Endometrial microvascular endothelial cells (primary cell): ENCODE results near the gene MLST8. TPM values are rescaled to one million over a fixed set of nuclear protein-coding genes. Genes with fewer than 3 reads are reported as not detected.

Source experiments
- in situ Hi-C: cut with HindIII; loops from 2 replicates; pipeline ENCODE4 v1.10.0; 2017; ENCODE audit warnings: low sequenced_read_pairs, low pct_unique_long_range_greater_than_20kb; ENCODE audit errors: inconsistent ontology term
- total RNA-seq: library from RNA; depleted of rRNA; stranded (reverse); fragments of >200 nt; gene quantifications from one replicate; pipeline ENCODE4 v1.2.3, GENCODE V29; 2015; ENCODE audit errors: inconsistent ontology term

The MLST8 gene, protein sequence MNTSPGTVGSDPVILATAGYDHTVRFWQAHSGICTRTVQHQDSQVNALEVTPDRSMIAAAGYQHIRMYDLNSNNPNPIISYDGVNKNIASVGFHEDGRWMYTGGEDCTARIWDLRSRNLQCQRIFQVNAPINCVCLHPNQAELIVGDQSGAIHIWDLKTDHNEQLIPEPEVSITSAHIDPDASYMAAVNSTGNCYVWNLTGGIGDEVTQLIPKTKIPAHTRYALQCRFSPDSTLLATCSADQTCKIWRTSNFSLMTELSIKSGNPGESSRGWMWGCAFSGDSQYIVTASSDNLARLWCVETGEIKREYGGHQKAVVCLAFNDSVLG
- total RNA-seq, result 40.6 TPM

DNA sequence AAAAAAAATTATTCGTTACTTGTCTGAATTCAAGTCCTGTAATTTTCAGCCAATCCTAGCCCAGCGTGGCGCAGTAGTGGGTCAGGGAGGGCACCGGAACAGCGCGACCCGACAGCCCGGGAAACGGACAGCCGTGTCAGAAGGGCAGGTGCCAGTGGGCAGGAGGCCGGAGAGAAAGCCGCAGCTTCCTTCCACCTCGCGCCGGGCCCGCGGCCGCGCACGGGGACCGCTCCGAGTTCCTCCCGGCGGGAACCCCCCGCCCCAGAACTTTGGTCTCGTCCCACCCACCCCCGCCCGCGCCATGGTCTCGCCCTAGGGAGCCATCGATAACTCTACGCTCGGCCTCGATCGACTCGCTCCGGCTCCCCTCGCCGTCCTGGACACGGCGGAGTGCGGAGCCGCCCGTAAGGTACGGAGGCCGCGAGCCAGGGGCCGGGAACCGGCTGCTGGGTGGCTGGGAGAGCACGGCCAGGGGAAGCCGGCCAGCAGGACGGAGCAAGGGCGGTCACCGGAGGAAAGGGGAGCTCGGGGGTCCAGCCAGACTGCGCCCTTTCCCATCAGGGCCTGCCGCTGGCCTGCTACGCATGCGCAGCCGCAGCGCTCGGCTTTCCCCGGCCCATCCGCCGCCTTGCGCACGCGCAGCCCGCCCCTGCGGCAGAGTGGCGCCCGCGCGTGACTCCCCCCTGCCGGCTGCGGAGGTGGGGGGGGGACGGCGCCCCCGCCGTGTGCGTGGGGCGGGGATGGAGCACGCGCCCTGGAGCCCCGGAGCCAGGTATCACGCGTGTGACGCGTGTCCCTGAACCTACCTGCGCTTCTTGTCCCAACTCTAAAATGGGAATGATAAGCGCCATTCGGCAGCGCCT, at the start of gene MLST8:
MLST8 (plus strand) TSS at position 351 of the 863 bp plus-strand sequence. CDS start 632 bp downstream, outside the sequence.
- in situ Hi-C loops, result no loop called here

DNA sequence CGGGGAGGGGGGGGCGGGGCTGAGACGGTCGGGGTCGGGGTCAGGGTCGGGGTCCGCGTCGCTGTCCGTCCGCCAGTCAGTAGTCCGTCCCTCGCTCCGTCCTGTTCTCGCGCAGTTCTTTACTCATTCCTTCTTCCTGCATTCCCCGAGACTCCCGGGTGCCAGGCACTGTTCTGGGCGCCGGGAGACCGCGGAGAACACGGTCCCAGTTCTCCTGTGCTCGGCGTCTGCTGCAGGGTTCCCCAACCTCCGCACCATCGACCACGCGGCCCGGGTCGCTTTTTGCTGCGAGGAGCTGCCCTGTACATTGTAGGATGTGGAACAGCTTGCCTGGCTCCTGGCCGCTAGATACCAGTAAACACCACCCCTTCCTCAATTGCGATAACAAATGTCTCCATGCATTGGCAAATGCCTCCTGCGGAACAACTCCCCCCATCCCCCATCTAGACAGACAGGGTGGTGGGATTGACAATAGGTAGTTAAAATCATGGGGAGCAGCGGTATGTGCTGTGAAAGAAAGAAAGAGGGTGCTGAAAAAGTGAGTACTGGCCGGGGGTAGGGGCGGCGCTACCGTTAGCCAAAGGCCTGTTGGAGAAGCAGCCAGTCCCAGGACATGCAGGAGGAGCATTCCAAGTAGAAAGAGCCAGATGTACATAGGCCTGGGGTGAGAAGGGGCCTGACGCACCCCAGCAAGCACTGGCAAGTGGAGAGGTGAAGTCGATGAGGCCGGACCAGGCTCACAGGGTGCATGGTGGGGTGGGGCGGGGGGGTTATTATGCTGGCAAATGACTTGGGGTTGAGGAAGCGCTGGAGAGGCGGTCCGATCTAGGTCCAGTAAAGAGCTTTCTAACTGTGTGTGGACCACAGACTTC, 49.0 kb upstream of the MLST8 start:
- in situ Hi-C loops, result loop anchor here (25.0 kb wide), 1 partner anchor 119 kb away; the partner anchor contains the start of genes NHERF2, NTHL1 and TSC2

DNA sequence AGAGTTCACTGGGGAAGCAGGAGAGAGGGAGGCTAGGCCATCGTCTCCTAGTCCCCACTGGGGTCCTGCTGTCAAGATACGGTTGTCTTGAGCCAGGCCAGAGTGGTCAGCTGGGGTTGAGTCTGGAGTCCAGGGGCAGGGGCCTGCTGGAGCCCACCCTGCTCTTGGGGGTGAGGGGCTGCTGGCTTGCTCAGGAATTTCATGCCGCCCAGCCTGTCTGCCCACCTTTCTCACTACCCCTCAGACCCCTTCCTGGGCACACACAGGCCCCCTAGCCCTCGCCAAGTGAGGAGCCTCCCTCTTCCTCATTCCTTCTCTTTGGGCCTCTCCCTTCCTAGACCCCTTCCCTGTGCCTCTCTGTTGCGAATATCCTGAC, 48.4 kb upstream of the MLST8 start:
- in situ Hi-C loops, result loop anchor here (25.0 kb wide), 1 partner anchor 120 kb away; the partner anchor contains the start of genes NHERF2, NTHL1 and TSC2

DNA sequence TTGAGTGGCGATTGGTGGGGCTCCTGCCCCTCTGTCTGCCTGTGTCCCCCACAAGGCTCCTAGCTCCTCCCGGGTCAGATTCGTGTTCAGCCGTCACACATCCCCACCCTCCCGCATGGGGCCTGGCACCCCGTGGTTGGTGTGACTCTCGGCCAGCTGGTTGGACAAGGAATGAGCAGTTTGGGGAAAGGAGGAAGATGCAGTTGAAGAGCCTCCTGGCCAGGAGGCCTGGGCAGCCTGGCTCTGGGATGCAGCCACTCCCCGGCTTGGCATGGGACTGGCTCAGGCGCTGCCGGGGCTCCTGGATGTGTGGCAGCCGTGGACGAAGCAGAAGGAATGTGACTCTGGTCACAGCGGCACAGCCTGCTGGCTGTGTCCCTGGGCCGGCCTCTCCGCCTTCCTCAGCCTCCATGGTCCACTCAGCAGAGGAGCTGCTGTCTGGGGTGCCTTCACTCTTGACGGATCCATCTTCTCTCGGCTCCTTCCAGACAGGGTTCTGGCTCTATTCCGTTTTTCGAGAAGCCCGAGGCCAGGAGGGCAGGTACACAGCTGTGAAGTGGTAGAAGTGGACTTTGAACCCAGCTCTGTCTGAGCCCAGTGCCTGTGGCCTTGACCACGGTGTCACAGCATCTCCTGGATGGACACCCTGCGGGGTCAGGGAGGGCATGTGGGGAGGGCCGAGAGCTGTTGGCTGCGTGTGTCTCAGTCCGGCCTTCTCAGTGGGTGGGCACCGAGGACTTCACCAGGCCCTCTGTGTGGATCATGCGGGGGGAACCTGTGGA, 47.6 kb upstream of the MLST8 start:
- in situ Hi-C loops, result loop anchor here (25.0 kb wide), 1 partner anchor 120 kb away; the partner anchor contains the start of genes NHERF2, NTHL1 and TSC2

DNA sequence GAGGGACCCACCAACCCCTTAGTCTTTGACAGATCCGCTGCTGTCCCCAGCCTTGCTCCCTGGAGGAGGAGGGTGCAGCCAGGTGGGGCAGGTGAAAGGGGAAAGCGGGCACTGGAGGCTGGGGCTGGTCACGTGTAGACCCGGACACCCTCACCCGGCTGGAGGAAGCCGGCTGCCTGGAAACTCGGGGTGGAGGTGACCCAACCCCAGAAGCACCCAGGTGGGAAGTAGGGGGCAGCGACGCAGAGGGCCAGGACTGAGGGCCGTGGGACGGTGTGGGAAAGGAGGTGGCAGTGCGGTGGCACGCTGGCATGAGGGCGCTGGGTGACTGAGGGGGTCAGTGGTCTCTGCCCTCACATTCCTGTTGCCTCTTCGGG, 47.0 kb upstream of the MLST8 start:
- in situ Hi-C loops, result loop anchor here (25.0 kb wide), 1 partner anchor 121 kb away; the partner anchor contains the start of genes NHERF2, NTHL1 and TSC2

DNA sequence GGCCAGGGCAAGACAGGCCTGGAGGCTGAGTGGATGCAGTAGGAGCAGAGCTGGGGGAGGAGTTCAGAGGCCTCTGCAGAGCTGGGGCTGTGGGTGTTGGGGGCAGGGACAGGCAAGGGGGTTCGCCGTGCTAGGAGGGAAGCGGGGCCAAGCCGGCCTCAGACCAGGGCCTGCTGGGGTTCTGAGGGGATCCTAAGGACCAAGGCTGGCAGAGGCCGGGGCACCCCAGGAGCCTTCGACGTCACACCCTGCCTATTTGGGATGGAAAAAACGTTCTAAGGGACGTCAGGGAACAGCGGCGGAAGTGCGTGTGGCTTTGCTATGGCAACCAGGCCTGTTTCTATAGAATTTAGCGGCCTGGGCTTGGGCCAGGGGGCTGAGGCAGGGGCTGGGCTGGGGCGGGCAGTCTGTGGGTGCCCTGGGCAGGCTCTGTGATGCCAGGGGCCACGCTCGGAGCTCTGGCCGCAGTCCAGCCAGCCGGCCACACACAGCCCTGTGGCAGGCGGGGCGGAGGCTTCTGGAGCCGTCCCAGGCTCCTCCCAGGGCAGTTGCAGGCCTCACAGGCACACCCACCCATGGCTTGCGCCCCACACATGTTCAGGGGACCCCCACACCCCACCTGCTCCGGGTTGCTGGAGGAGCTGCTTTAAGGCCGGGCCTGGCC, 45.9 kb upstream of the MLST8 start:
- in situ Hi-C loops, result loop anchor here (25.0 kb wide), 1 partner anchor 122 kb away; the partner anchor contains the start of genes NHERF2, NTHL1 and TSC2

DNA sequence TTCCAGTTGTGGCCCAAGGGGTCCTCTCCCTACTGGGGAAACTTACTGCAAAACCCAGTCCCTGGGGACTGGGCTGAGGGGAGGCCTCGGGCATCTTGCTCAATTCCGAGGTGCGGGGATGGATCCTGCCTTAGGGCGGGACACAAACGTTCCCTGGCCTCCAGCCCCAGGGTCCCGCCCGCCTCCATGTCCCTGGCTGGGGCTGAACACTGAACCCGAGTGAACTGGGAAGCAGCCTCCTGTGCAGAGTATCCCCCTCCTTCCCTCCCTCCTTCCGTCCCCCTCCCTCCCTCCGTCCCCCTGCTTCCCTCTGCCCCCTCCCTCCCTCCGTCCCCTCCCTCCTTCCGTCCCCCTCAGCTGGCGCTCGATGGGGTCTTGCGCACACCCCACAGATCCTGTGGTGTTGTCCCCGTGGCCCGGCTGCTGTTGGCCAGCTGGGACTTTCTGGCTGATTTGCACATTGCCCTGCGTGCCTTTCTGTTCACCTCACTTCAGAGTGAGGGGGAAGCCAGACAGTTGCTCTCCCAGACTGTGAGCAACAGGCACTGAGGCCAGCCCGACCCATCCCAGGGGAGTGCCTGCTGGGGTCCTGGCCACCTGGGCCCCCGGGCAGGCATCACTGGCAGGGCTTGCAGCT, 44.2 kb upstream of the MLST8 start:
- in situ Hi-C loops, result loop anchor here (25.0 kb wide), 1 partner anchor 124 kb away; the partner anchor contains the start of genes NHERF2, NTHL1 and TSC2

DNA sequence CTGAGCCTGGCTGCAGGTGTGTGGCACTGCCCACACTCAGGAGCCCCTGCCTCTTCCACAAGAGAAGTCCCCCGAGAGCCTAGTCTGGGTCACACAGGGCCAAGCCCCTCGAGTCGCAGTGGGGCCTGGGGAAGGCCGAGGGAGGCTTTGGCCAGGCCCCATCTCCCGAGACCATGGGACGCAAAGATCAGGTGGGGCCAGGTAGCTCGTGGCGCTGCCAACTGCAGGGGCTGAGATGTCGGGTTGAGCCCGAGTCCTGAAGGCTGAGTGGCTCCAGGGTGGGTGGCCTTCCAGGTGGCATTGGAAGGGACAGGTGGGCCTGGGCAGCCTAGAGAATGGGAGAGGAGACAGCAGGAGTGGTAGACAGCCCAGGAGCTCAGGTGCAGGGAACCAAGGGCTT, 43.3 kb upstream of the MLST8 start:
- in situ Hi-C loops, result loop anchor here (25.0 kb wide), 1 partner anchor 125 kb away; the partner anchor contains the start of genes NHERF2, NTHL1 and TSC2

DNA sequence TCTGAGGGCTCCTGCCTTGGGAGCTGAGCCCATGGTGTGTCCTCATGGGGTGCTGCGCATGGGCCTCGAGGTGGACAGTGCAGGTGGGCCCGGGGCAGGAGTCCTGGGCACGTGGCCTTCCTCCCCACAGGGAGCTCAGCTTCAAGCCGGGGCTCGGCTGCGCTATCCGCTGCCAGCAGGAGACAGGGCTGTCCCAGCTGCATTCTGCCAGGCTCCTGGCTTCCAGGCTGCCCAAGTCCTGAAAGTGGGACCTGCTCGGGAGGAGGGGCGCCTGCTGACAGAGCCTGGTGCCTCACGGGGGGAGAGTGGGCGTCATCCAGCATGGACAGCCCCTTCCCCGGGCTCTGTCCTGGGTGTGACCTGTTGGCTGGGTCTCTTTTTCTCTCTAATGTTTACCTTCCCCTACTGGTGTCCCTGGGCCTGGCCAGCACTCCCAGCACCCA, 42.6 kb upstream of the MLST8 start:
- in situ Hi-C loops, result loop anchor here (25.0 kb wide), 1 partner anchor 125 kb away; the partner anchor contains the start of genes NHERF2, NTHL1 and TSC2

DNA sequence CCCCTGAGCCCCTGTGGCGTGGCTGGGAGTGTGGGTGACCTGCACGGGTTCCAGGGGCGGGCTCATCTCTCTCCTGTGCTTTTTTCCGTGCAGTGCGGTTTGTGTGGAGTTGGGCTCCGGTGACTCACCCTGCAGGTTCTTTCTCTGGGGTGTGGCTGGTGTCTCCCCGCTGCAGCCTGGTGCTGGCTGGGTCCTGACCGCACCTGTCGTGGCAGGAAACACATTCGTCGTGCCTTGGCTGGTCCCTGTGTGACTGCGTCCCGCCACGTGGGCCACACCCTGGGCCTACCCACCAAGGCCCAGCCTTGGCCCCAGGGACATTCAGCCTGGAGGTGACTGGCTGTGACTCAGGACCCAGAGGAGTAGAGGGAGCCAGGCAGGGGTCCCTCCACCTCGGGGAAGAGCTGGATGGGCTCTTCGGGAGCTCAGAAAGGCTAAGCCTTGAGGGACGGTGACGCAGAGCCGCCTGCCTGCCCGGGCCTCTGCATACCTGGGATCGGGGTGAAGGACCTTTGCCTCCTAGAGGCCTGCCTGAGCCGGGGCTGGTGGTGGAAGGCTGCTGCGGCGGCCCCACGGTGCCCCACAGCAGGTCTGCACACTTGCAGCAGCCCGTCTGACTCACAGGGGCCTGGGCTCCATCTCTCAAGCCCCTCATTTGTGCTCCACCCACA, 41.9 kb upstream of the MLST8 start:
- in situ Hi-C loops, result loop anchor here (25.0 kb wide), 1 partner anchor 126 kb away; the partner anchor contains the start of genes NHERF2, NTHL1 and TSC2

DNA sequence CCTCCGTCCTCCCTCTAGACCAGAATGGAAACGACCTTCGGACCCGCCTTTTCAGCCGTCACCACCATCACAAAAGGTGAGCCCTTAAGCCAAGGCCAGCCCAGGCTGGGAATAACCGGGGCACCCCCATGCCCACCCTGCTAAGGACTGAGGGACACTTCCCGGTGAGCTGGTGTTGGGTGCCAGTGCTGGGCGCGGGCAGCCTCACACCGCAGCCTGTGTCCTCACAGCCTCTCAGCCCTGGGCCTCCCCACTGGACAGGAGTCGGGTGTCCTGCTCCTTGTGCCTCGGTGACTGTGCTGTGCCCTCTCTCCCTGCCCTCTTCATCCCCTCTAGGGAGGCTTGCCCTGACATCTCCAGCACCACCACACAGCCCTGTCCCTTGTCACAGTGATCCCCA, 39.4 kb upstream of the MLST8 start:
- in situ Hi-C loops, result loop anchor here (25.0 kb wide), 1 partner anchor 129 kb away; the partner anchor contains the start of genes NHERF2, NTHL1 and TSC2

DNA sequence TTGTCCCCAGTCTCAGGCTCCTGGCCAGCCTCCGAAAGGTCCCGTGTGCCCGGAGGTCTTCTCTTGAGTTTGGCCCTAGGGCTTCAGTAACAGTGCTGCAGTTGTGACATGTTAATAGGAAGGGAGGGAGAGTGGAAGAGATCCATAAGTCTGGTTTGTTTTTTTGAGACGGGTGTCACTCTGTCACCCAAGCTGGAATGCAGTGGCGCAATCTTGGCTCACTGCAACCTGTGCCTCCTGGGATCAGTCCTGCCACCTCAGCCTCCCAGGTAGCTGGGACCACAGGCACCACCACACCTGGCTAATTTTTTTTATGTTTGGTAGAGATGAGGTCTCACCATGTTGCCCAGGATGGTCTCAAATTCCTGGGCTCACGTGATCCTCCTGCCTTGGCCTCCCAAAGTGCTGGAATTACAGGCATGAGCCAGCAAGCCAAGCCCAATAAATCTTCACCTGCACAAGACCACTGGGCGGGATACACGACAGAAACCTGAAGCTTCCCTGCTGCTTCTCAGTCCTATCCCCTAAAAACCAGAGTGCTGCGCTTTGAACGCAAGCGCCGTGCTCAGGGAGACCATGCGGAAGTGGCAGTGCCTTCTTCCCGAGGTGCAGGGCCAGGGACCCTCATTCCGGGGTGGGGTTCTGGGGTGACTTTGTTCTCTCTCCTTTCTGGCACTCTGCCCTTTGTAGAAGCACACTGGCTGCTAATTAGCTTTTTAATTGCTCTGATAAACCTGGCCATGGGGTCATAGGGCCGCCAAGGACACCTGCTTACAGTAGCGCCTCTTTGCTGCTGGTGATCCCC, 38.8 kb upstream of the MLST8 start:
- in situ Hi-C loops, result loop anchor here (25.0 kb wide), 1 partner anchor 129 kb away; the partner anchor contains the start of genes NHERF2, NTHL1 and TSC2

DNA sequence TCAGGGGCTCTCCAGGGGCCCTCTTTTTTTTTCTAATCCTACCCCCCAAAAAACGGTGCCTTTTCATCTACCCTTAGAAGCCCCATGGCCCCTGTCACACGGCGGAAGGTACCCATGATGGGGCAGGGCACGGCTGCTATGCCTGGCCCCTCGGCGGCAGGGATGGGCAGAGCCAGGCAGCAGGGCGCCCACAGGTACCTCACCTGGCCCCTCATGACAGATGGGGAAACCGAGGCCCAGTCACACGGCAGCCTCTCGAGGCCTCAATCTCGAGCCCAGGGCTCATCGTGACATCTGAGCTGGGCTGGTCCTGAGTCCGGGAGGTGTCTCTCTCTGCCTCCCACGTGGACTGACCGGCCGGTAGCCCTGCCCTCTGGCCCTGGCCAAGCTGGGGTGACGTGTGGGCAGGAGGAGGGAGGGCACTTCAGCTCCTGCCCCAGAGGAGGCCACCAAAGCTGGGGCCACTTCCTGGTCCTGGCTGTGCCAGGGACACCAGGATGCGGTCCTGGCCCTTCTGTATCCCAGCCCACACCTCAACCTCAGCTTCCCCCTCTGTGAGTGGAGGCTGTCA, 38.1 kb upstream of the MLST8 start:
- in situ Hi-C loops, result loop anchor here (25.0 kb wide), 1 partner anchor 130 kb away; the partner anchor contains the start of genes NHERF2, NTHL1 and TSC2

DNA sequence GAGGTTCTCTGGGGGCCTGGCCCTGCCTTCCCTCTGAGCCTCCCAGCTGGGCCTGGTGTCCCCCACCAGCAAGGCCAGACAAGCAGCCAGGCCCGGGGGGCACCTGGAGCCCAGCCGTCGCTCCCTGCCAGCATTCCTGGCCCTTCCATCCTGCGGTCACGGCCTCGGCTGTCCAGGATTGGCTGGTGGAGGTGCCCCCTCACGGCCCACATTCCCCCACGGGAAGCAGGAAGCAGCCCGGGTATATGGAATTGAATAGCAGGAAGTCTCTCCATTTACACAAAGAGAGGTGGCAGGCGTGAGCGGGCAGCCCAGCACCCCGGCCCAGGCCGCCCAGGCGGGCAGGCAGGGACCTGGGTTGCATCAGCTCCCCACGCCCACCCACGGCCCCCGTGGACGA, 35.2 kb upstream of the MLST8 start:
- in situ Hi-C loops, result loop anchor here (25.0 kb wide), 1 partner anchor 133 kb away; the partner anchor contains the start of genes NHERF2, NTHL1 and TSC2
